Measurements from ENCODE around the gene MAPRE2. TPM values are rescaled to one million over a fixed set of nuclear protein-coding genes. Genes with fewer than 3 reads are reported as not detected.

MAPRE2 gene
- total RNA-seq, 2 donors from 2014 or later: 16.1 to 17.2 TPM

- intact Hi-C loops (cut with DNase I): loop anchor here (5.0 kb wide), 1 partner anchor 100 kb away; no protein-coding TSS in a partner anchor
- Histone ChIP-seq H3K4me1 (replicated peaks) (no peaks in the 10 kb centered on the region), H3K36me3 (no peaks in the 10 kb centered on the region), H3K4me3 (no peak overlapping the region), H3K27me3 (replicated peaks; ENCODE audit: insufficient read depth) (no peaks in the 10 kb centered on the region), H3K27ac (no peak overlapping the region), H3K9me3 (no peaks in the 10 kb centered on the region)
- 83% methylated on average over 10 of the region's 10 CpGs for WGBS
- DNase-seq (ENCODE audit: low spot score): no peak
- TF ChIP-seq POLR2AphosphoS5 (IDR thresholded peaks at IDR 0.05): no peak
- TF ChIP-seq POLR2A (IDR thresholded peaks at IDR 0.05): no peak
- TF ChIP-seq CTCF (IDR thresholded peaks at IDR 0.05): no peak
These were observed 96.4 kb downstream of the MAPRE2 start for GRCh38 chr18:35137632-35138031.

- no peaks in the 10 kb centered on the region for H3K27me3 ChIP-seq (replicated peaks; ENCODE audit: insufficient read depth)
- DNase-seq (ENCODE audit: low spot score): no peak
- H3K9me3 ChIP-seq: no peaks in the 10 kb centered on the region
- 75% methylated on average over 6 of the region's 6 CpGs for WGBS
- H3K4me1 ChIP-seq (replicated peaks): no peaks in the 10 kb centered on the region
- H3K27ac ChIP-seq: no peak overlapping the region
- no peak for TF ChIP-seq POLR2A (IDR thresholded peaks at IDR 0.05)
- no peak for TF ChIP-seq CTCF (IDR thresholded peaks at IDR 0.05)
- TF ChIP-seq POLR2AphosphoS5 (IDR thresholded peaks at IDR 0.05): no peak
- intact Hi-C loops (cut with DNase I): loop anchor here (5.0 kb wide), 1 partner anchor 101 kb away; no protein-coding TSS in a partner anchor
- no peaks in the 10 kb centered on the region for H3K36me3 ChIP-seq
- H3K4me3 ChIP-seq: no peak overlapping the region
These were observed 97.6 kb downstream of the MAPRE2 start for GRCh38 chr18:35138773-35139172.

GRCh38 chr18:35139517-35139916 lies 98.3 kb downstream of the MAPRE2 start:
- no peaks in the 10 kb centered on the region for H3K36me3 ChIP-seq
- H3K4me1 ChIP-seq (replicated peaks): no peaks in the 10 kb centered on the region
- no peaks in the 10 kb centered on the region for H3K9me3 ChIP-seq
- TF ChIP-seq POLR2A (IDR thresholded peaks at IDR 0.05): no peak
- TF ChIP-seq CTCF (IDR thresholded peaks at IDR 0.05): no peak
- no peak for TF ChIP-seq POLR2AphosphoS5 (IDR thresholded peaks at IDR 0.05)
- intact Hi-C loops (cut with DNase I): loop anchor here (5.0 kb wide), 1 partner anchor 102 kb away; no protein-coding TSS in a partner anchor
- 81% methylated on average over 3 of the region's 3 CpGs for WGBS
- no peak overlapping the region for H3K27ac ChIP-seq
- no peaks in the 10 kb centered on the region for H3K27me3 ChIP-seq (replicated peaks; ENCODE audit: insufficient read depth)
- no peak overlapping the region for H3K4me3 ChIP-seq
- no peak for DNase-seq (ENCODE audit: low spot score)

GRCh38 chr18:35141077-35141476 lies 99.9 kb downstream of the MAPRE2 start:
- TF ChIP-seq POLR2A (IDR thresholded peaks at IDR 0.05): no peak
- no peak for TF ChIP-seq CTCF (IDR thresholded peaks at IDR 0.05)
- TF ChIP-seq POLR2AphosphoS5 (IDR thresholded peaks at IDR 0.05): no peak
- Histone ChIP-seq H3K27me3 (replicated peaks; ENCODE audit: insufficient read depth) (no peaks in the 10 kb centered on the region), H3K36me3 (no peaks in the 10 kb centered on the region), H3K4me1 (replicated peaks) (no peaks in the 10 kb centered on the region), H3K27ac (no peak overlapping the region), H3K9me3 (no peaks in the 10 kb centered on the region), H3K4me3 (no peak overlapping the region)
- WGBS: 96% methylated on average over 4 of the region's 4 CpGs
- no peak for DNase-seq (ENCODE audit: low spot score)
- intact Hi-C loops (cut with DNase I): loop anchor here (10.0 kb wide), 1 partner anchor 256 kb away; no protein-coding TSS in a partner anchor

GRCh38 chr18:35141567-35142274 lies 100.5 kb downstream of the MAPRE2 start:
- no peaks in the 10 kb centered on the region for H3K9me3 ChIP-seq
- no peak for DNase-seq (ENCODE audit: low spot score)
- 83% methylated on average over 6 of the region's 6 CpGs for WGBS
- intact Hi-C loops (cut with DNase I): loop anchor here (10.0 kb wide), 1 partner anchor 257 kb away; no protein-coding TSS in a partner anchor
- no peak overlapping the region for H3K27ac ChIP-seq
- TF ChIP-seq POLR2A (IDR thresholded peaks at IDR 0.05) (no peak), POLR2AphosphoS5 (IDR thresholded peaks at IDR 0.05) (no peak), CTCF (IDR thresholded peaks at IDR 0.05) (no peak)
- H3K4me3 ChIP-seq: no peak overlapping the region
- no peaks in the 10 kb centered on the region for H3K27me3 ChIP-seq (replicated peaks; ENCODE audit: insufficient read depth)
- H3K4me1 ChIP-seq (replicated peaks): no peaks in the 10 kb centered on the region
- no peaks in the 10 kb centered on the region for H3K36me3 ChIP-seq
